Pulmonary artery endothelial cell (primary cell): ENCODE results near the gene OR6V1. TPM values are rescaled to one million over a fixed set of nuclear protein-coding genes. Genes with fewer than 3 reads are reported as not detected.
"Not testable (repeated sequence)": the region's sequence is repeated elsewhere in the genome, so short reads cannot be mapped to it uniquely, and the experiment has no call there.

Experiments
- DNase-seq: peaks from one replicate; pipeline ENCODE4 v3.0.0-alpha.2; 2011; ENCODE audit warnings: low read depth, low spot score
- total RNA-seq: library from RNA; depleted of rRNA; stranded (reverse); fragments of >200 nt; gene quantifications from 2 replicates; pipeline ENCODE4 v1.2.3, GENCODE V29; 2014

The OR6V1 gene
- total RNA-seq, 1 donor from 2014 or later, result not detected

DNA sequence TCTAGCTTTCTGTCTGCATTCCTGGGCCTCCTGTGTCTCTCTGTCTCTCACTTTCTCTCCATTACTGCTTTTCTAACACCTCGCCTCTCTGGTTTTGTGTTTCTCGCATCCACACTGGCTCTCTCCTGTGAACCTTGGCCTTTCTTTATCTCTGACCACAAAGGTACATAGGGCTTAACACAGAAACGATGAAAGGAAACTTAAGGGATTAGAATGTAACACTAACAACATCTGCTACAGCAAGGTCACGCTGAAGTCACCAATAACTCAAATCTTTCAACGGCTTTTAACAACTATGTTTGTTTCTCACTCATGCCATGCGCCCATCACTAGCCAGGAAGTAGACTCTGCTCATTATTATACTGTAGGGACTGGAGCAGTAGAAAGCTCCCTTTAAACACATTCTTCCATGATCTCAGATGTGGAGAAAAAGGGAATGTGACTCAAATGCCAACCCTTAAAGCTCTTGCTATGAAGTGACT, 9.3 kb upstream of the OR6V1 start:
- no peak for DNase-seq

DNA sequence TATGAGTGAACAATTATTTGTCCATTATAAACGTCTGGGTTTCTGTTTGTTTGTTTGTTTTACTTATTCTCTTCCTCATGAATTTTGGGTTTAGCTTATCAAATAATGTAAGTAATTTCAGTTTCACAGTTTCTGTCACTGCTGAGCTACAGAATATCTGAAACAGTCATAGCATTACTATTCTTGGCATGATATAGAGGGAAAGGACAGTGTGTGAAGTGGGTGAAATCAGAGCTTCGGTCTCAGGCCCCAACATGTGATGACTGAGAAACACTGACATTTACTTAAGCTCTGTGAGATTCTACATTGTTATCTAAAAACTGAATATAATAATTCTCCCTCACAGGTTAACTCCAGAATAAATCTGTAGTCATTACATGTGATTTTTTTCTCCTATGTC, 8.8 kb upstream of the OR6V1 start:
- DNase-seq, result no peak

DNA sequence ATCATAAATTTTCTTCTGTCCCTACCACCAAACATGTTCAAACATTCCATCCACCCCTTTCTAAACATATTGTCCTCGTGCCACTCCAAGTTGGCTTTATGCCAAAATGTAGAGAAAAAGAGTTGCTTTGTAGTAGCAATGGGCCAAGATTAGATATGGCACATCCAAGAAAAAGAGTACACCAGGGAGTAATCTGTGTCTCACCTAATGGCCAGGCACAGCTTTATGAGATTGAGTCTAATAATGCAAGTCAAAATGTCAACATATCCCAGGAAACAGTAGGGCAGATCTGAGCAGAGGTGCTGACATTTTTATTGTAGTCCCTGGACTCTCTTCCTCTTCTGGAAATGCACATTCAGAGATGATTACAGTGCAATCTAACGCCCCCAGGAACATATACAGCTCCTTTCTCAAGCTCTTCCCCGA, 5.7 kb upstream of the OR6V1 start:
- no peak for DNase-seq

DNA sequence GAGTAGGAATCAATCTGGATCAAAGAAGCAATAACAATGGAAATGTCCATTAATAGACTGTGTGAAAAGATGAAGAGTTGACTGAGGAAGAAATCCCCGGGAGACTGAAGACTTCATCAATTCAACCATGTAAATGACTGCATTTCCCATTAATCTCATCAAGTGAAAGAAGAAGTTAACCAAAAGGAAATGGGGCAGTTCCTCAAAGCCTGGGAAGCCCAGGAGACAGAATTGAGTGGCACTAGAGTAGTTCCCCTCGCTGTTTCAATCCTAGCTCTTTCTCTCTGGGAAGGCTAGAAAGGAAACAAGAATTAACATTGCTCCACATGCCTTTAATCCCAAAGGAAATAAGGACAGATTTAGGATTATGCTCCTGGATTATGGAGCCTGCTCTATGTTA, 4.8 kb upstream of the OR6V1 start:
- no peak for DNase-seq

DNA sequence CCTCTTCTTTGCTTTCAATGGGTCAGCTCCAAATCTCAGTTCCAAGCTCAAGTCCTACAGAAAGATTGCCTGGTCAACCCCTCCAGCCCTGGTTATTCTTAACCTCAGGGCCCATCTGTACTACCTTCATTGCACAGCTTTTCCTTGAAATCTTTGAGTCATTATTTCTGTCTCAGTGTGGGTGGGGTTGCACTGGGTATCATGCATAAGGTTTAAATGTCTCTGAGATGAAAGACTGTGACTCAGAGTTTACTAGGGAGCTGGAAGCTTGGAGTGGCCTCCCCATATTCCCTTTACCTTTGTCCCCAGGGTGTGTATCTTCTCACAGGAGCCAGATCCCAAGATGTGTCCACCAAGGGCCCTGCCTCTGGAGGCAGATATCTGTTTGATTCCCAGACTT, 3.3 kb upstream of the OR6V1 start:
- DNase-seq, result no peak

DNA sequence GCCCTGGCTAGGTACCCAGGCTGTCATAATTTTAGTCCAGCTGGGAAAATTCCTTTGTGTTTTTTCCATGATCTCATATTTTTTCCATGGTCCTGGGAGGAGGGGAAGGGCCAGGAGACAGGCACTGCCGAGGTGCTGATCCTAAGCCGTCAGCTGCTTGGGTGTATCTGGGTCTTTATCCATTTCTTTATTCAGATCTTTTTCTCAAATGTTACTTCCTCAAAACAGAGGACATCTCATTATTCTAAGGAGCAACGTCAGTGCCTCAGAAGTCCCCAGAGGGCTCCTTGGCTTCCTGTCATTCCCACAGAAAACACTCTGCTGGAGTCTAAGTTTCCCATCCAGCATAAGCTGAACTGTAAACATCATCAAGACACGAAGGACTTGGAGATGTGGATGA, 2.8 kb upstream of the OR6V1 start:
- DNase-seq, result no peak

DNA sequence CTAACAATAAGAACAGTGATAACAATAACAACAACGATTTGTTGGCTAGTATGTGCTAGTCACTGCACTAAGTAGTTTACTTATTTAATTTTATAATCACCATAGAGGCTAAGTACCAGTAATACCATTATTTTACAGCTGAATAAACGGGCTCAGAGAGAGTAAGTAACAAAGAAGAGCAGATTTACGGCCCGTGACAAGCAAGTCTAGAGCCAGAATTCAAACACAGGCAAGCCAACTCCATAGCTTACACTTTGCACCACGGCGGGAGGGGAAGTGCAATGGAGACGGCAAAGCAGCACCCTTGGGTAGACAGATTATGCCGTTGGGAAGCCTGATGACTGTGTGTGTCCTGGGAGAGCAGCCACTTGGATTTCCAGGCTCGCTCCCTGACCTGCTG, 1.2 kb upstream of the OR6V1 start:
- DNase-seq, result no peak

DNA sequence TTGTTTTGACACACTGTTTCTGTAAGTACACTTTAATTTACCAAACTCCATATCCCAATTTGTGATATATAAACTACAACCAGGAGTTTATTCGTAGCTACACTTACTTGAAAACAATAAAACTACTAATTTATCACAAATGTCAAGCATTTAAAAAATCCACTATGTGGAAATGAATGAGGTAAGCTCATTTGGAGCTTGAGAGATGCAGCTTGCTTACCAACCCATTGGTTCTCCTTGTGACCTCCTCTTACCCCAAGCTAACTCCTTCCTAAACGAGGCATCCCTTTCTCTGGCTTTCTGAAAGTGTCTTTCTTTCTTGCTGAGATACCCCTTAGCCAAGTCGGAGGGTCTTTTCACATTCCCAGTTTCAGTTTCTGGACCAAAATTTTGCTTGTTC, 2.5 kb downstream of the OR6V1 start:
- no peak for DNase-seq

DNA sequence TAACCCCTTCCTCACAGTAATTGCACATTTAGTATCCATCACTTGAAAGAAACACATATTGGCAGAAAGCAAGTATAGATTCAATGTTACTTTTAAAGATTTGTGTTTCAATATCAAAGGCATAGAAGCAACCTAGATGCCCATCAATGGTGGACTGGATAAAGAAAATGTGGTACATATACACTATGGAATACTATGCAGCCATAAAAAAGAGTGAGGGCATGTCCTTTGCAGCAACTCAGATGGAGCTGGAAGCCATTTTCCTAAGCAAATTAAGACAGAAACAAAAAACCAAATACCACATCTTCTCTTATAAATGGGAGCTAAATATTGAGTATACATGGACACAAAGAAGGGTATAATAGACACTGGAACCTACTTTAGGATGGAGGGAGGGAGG, 3.6 kb downstream of the OR6V1 start:
- no peak for DNase-seq

DNA sequence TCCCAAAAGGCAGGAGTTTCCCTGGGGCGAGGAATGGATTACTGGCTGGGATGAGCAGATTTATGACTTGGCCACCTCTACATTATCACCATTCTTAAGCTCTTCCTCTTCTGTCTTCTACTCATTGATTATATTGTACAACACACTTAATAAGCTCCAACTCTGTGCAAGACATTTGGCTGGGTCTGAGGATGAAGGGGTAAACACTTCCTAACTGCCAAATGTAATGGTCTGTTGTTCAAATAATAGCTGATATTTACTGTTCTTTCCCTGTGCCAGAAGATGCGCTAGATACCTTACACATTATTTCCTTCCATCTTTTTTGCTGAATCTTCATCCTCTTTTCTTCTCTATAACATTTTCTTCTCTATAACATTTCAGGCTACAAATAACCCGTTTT, 11.6 kb downstream of the OR6V1 start:
- DNase-seq, result no peak

DNA sequence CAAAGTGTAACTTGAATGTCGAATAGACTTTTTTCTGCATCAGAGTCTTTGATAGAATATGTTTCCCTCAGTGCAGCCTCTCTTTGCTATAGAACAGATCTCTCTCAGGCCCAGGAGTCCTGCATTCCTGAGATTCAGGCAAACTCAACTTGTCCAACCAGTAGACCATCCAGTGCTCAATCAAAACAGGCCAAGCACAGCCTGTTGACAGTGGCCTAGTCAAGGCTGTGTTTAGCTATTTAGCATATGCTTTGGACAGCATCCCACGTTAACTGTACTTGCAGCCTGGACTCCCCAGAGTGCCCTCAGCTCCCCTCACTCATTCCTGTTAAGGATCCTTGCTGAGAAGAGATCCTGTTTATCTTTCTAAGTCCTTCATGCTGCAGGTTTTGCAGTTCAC, 16.3 kb downstream of the OR6V1 start:
- DNase-seq, result no peak

DNA sequence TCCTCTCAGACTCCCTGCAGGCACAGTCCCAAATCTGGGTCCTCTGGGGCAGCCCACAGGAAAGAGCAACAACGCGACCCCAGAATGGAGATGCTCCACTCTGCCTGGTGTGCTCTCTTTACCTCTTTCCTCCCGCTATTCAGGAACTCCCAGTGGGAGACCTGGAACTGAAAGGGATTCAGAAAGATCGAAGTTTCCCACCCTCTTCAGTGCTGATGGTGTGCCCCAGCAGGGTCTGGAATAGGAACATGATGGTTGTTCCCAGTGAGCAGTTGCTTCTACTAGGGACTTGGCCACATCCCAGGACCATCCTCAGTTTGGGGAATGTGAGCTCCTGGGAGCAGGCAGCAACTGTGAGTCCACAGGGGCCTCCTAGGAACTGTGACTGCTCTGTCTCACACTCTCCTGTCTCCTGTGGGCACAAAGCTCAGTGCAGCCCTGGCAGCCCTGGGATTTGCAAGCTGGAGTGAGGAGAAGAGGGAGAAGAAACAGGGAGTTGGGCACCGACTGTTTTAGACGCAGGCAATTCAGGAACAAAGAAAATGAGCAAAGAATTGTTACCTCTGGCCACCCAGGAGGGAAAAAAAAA, 17.9 kb downstream of the OR6V1 start:
- DNase-seq, result no peak

DNA sequence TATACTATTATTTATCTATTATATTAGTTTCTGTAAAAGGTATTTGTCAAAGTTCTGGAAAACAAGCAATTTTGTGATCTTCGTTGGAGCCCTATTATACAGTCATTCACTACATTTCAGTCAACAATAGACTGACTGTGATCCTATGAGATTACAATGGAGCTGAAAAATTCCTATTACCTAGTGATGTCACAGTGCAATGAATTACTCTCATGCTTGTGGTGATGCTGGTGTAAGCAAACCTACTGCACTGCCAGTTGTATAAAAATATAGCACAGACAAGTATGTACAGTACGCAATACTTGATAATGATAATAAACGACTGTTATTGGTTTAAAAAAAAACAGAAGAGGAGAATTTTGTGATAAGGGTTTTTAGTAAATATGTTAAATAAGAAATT, 21.4 kb downstream of the OR6V1 start:
- DNase-seq, result no peak

DNA sequence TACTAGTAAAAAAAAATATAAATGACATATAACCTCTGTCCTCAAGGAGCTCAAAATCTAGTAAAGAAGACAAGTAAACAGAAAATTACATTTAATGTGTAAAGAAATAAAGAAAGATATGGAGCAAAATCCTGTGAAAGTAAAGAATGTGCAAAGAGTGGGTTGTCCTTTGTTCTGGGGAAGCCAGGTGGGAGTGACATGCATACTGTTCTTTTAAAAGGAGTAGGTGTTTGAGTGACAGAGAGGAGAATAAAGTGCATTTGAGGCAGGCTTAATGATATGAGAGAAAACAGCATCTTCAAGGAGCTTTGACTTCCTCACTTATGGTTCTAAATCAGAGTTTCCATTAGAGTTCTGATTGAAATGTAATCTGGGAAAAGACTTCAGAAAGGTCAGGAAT, 22.0 kb downstream of the OR6V1 start:
- DNase-seq, result no peak

DNA sequence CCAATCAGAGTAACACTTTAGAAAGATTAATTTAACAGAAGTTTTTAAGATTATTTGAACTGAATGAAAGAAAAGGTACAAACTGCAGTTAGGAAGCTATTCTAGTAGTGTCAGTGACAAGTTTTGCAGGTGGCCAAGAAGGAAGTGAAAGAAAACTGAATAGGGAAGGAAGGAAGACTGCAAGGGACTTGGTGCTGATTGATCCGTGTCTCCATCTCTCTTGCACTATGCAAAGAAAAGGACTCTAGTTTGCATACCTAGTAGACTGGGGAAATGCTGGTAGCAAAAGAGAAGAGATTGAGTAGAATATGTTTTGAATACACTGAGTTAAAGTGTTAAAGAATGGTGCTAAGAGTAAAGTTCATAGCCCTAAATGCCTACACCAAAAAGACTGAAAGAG, 33.0 kb downstream of the OR6V1 start:
- DNase-seq, result no peak

DNA sequence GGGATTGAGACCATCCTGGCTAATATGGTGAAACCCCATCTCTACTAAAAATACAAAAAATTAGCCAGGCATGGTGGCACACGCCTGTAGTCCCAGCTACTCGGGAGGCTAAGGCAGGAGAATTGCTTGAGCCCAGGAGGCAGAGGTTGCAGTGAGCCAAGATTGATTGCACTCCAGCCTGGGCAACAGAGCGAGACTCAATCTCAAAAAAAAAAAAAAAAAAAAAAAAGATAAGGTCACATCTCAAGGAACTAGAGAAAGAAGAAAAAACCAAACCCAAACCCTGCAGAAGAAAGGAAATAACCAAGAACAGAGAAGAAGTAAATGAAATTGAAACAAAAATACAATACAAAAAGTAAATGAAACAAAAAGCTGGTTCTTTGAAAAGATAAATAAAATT, 33.5 kb downstream of the OR6V1 start:
- not testable (repeated sequence) for DNase-seq

DNA sequence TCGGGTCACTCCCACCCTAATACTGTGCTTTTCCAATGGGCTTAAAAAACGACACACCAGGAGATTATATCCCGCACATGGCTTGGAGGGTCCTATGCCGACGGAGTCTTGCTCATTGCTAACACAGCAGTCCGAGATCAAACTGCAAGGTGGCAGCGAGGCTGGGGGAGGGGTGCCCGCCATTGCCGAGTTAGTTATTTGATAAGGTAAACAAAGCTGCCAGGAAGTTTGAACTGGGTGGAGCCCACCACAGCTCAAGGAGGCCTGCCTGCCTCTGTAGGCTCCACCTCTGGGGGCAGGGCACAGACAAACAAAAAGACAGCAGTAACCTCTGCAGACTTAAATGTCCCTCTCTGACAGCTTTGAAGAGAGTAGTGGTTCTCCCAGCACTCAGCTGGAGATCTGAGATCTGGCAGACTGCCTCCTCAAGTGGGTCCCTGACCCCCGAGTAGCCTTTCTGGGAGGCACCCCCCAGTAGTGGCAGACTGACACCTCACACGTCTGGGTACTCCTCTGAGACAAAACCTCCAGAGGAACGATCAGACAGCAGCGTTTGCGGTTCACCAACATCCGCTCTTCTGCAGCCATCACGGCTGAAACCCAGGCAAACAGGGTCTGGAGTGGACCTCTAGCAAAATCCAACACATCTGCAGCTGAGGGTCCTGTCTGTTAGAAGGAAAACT, 36.5 kb downstream of the OR6V1 start:
- not testable (repeated sequence) for DNase-seq

DNA sequence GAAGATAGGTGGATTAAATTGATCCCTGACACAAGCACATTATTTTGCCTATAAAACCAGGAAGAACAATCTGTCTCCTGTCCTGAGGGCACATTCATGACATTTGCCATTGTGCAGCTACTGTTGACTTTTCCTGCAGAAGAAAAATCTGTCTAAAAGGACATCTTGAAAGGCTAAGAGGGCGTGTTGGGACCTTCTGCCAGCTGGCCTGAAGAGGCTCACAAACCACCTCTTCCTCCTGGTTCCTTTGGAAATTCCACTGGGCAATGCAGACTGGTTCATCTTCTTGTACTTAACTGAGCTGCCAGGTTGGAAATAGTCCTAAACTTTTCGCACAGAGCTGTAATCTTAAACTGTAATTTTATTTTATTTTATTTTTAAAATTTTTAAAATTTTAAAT, 44.0 kb downstream of the OR6V1 start:
- no peak for DNase-seq

DNA sequence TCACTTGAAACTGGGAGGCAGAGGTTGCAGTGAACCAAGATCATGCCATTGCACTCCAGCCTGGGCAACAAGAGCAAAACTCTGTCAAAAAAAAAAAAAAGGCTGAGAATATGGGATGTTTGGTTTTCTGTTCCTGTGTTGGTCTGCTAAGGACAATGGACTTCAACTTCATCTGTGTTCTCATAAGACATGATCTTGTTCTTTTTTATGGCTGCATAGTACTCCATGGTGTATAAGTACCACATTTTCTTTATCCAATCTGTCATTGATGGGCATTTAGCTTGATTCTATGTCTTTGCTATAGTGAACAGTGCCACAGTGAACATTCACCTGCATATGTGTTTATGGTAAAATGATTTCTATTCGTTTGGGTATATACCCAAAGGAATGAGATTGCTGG, 47.4 kb downstream of the OR6V1 start:
- not testable (repeated sequence) for DNase-seq
